GM21576 (cell line): ENCODE measurements around the gene RPF1.
A peak's percentile ranks its signal among the peaks of the same experiment; 100 is the strongest.
"Not testable (repeated sequence)": the region's sequence is repeated elsewhere in the genome, so short reads cannot be mapped to it uniquely, and the experiment has no call there.

Source experiments
- ATAC-seq: cut with Tn5 transposase; IDR thresholded peaks from one replicate; pipeline ENCODE4 v1.9.1; 2021; ENCODE audit warnings: mild to moderate bottlenecking, moderate library complexity; ENCODE audit not compliant: unreplicated experiment

The RPF1 gene

GRCh38 chr1:84489766-84490165 lies 10.7 kb downstream of the RPF1 start:
- ATAC-seq: no peak

DNA sequence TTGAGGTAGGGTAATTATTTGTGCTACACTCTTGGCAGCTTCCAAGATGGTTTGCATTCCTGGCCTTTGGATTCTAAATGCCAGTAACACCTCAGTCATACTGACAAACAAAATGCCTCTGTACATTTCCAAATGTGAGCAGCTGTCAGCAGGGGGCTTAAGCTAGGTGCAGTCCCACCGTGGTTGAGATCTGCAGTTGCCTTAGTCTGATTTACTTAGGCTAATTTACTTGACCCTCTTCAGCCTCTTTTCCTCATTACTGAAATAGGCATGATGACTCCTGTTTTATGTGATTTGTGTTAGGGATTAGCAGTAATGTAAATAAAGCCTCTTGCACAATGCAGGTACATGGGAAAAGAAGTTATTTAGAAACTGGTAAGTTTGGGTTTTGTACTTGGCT lies 13.7 kb downstream of the RPF1 start:
- ATAC-seq: no peak

GRCh38 chr1:84493747-84494146 lies 14.7 kb downstream of the RPF1 start:
- ATAC-seq: no peak

DNA sequence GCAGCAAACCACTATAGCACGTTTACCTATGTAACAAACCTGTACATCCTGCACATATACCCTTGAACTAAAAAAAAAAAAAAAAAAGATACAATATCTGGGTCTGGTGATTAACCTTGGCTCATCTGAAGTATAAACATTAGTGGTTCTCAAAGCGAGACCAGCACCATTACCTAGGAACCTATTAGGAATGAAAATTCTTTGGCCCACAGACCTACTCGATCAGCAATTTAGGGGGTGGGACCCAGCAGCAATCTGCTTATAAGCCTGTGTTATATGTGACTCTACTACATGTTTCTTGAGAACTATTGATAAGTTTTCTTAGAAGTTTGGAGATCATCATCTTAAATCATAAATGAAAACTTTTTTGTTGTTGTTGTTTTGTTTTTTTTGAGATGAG lies 17.4 kb downstream of the RPF1 start:
- ATAC-seq: no peak

DNA sequence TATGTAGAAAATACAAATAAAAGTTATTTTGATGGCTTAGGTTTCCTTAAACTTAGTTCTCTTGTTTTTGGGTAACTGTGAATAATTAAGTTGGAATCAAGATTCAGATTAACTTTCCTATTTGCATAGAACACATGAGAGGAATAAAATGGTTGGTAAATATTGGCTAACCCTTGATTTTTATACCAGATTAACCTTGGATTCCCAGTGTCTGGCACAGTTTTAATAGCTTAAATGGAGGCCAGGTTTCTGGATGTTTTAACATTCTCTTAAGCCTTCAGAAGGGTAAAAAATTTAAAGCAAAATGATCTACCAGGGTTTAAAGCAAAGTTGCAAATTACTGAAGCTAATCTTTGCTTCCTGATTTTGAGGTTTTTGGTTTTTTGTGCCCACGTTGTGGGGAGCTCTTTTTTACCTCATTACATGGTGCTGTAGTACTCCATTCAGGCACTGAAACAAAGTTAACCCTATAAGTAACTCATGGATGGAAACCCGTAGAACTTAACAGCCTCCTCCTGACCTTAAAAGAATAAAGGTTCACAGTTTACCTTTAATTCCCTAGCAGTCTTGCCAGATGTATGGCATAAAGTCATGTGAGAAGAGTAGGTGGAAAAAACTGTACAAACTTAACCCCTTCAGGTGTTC lies 18.7 kb downstream of the RPF1 start:
- ATAC-seq: no peak

- ATAC-seq: no peak
Observed at GRCh38 chr1:84502927-84503326, 23.9 kb downstream of the RPF1 start.

GRCh38 chr1:84504580-84505492 lies 25.8 kb downstream of the RPF1 start:
- no peak for ATAC-seq

- ATAC-seq: peak; percentile 28
Observed at GRCh38 chr1:84505493-84506001, 26.5 kb downstream of the RPF1 start.

DNA sequence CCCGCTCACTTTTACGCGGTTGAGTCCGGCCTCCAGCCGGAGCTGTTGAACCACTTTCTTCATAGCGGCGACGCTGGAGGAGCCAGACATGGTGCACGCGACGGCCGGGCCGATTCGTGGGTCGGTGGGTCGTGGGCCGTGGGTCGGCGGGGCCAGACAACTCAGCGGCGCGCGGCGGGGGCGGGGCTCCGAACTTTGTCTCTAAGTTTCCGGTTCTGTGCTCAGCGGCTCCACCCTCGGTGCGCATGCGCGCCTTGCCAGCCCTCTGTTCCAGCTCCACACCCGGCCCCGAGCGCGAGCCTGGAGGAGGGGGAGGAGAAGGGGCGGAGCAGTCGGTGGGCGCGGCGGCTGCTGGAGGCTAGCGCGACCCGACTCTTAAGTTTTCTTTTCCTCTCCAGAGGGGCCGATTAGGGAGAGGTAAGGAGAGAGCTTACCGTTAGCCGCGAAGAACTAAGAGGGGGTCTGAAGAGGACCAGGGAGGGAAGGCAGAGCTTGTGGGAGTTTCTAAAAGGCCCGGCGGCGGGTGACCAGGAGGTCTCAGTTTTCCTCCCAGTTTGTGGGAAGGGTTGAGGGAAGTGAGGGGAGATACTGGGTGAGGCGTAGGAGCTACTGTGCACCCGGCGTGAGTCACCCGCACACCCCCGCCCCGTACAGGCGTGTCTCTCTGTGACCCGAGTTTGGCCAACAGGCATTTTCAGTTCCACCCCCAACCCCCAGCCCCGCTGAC lies 27.1 kb downstream of the RPF1 start, which contains the start of the genes GNG5 and SPATA1:
TSS of gene GNG5 (minus strand) at position 580 of the 727 bp plus-strand sequence. CDS start at position 90, 490 bp downstream.
TSS of gene SPATA1 (plus strand) at position 385 of the 727 bp plus-strand sequence. CDS start 9,974 bp downstream, outside the sequence.
- peak; percentile 78 for ATAC-seq

DNA sequence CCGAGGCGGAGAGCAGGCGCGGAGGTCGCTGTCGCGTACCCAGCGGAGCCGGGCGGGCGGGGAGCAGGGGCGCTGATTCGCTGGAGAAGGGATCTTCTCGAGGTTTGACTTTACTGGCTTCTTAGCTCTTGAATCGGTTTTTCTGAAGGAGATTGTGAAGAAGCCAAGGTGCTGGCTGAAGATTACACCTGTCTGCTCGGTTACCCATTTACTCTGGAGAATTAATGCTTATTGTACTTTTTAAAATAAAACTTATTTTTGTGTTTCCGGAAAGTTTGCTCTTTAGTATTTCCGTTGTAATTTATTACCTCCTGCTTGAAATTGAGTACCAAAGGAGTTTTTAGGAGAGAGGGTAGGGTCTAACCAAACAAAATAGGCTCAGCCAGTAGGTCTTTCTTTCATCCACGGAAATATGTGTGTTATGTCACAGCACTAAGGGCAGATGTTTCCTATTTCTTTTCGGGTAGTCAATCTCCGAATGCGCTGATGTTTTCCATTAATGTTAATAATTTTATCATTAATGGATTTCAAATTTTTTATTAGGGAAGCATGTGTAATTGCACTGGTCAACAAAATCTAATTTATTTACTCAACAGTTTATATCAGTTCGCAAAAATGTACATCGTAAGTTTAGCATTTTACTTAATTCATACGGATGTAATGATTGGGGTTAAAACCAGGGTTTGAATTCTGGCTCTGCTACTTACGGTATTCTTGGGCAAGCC lies 27.8 kb downstream of the RPF1 start:
- ATAC-seq: no peak

DNA sequence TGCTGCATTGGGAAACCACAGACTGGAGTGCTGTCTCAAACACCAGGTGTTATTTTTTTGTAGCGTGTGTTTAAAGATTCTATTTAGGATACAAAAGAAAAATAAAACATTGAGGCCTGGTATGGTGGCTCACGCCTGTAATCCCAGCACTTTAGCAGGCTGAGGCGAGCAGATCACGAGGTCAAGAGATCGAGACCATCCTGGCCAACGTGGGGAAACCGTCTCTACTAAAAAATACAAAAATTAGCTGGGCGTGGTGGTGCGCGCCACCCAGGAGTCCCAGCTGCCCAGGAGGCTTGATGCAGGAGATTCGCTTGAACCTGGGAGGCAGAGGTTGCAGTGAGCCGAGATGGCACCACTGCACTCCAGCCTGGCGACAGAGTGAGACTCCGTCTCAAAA lies 28.8 kb downstream of the RPF1 start:
- not testable (repeated sequence) for ATAC-seq

DNA sequence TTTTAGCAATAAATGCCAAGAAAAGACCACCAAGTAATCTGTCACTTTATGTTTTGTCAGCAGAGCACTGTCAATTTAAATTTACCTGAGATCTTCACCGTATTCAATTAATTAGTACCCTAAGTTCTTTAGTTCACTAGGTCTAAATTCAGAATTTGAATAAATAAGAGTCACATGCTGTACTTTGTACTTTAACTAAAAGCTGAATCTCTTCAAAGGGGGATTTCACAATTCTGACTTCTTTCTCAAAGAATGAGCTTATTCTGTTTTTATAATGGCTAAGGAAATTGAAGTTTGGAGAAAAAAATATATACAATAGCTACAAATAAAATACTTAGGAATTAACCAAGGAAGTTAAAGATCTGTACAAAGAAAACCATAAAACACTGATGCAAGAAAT lies 29.4 kb downstream of the RPF1 start:
- ATAC-seq: no peak

- no peak for ATAC-seq
Observed at GRCh38 chr1:84509029-84509428, 30.0 kb downstream of the RPF1 start.

GRCh38 chr1:84510165-84510564 lies 31.1 kb downstream of the RPF1 start:
- ATAC-seq: no peak

GRCh38 chr1:84510668-84511067 lies 31.6 kb downstream of the RPF1 start:
- ATAC-seq: no peak

- no peak for ATAC-seq
Observed at GRCh38 chr1:84524590-84524989, 45.5 kb downstream of the RPF1 start.

GRCh38 chr1:84525779-84526178 lies 46.7 kb downstream of the RPF1 start:
- ATAC-seq: no peak

- ATAC-seq: no peak
Observed at GRCh38 chr1:84538599-84538998, 59.5 kb downstream of the RPF1 start.

DNA sequence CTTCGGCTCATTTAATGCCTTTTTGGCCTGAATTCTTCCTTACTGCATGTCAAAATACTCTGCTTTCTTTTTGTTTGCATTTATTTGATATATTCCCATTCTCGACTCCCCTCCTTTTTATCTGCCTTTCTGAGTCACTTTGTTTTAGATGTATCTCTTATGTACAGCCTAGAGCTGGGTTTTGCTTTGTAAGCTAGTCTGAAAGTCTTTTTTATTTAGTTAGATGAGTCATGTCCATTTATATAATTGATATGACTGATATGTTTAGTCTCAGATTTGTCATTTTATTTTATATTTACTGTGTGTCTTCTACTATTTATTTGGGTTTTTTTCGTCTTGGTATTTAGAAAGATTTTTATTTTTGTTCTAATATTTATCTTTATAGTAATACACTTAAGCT lies 60.9 kb downstream of the RPF1 start:
- no peak for ATAC-seq

- ATAC-seq: no peak
Observed at GRCh38 chr1:84540759-84541158, 61.7 kb downstream of the RPF1 start.
